Ishikawa (cell line): ENCODE results near the gene BMPR1A.
A peak's percentile ranks its signal among the peaks of the same experiment; 100 is the strongest.

Experiments used
- CEBPB ChIP-seq: IDR thresholded peaks from 2 replicates; pipeline ENCODE4 v1.6.1; 2012
- CREB1 ChIP-seq: IDR thresholded peaks from 2 replicates; pipeline ENCODE4 v1.6.1; 2012; ENCODE audit warnings: low read depth
- EGR1 ChIP-seq: IDR thresholded peaks from 2 replicates; pipeline ENCODE4 v1.6.1; 2012
- EP300 ChIP-seq: IDR thresholded peaks from 2 replicates; pipeline ENCODE4 v1.6.1; 2012; ENCODE audit warnings: borderline replicate concordance
- MAX ChIP-seq: IDR thresholded peaks from 2 replicates; pipeline ENCODE4 v1.6.1; 2012
- RAD21 ChIP-seq: IDR thresholded peaks from 2 replicates; pipeline ENCODE4 v1.6.1; 2012; ENCODE audit warnings: low read depth
- TAF1 ChIP-seq: IDR thresholded peaks from 2 replicates; pipeline ENCODE4 v1.6.1; 2012; ENCODE audit warnings: low read depth, mild to moderate bottlenecking
- TCF12 ChIP-seq: IDR thresholded peaks from 2 replicates; pipeline ENCODE4 v1.6.1; 2012; ENCODE audit warnings: low read depth
- USF1 ChIP-seq: IDR thresholded peaks from 2 replicates; pipeline ENCODE4 v1.6.1; 2012
- YY1 ChIP-seq: IDR thresholded peaks from 2 replicates; pipeline ENCODE4 v1.6.1; 2012; ENCODE audit warnings: low read depth
- ZBTB7A ChIP-seq: IDR thresholded peaks from 2 replicates; pipeline ENCODE4 v1.6.1; 2012; ENCODE audit warnings: low read depth
- TF ChIP-seq, protein P1 (sequence below): IDR thresholded peaks from 2 replicates; pipeline ENCODE4 v1.6.1; 2012; ENCODE audit warnings: low read depth, mild to moderate bottlenecking

DNA sequence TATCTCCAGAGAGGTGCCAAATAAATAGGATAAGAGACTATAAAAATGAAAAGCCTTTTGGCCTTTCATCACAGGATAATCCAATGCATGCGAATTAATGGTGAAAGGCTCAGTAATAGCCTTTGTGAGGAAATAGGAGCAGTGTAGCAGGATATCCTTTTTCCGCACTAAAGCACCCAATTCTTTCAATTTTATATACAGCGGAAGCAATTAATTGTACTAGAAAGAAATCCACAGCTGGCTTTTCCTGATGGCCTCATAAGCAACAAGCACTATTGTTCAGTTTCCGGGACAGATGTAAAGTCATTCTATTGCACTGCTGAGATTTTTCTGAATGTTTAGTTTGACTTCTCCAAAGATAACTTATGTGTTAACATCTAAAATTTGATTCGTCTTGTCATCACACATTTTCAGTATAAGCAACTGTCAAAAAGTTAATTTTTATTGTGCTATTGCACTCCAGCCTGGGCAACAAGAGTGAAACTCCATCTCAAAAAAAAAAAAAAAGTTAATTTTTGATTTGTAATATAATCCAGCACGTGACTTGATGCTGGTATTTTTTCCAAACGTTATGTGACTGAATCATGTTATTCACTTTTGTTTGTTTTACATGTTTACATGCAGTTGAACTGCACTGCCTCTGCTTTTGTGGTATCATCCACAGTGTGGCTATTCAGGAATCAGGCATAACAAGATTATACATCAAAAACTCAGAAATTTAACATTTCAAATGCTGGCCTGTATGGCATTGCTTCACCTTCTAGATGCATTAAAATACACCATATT lies 8.4 kb upstream of the BMPR1A start:
- TF ChIP-seq RAD21 (no peak), TAF1 (no peak), ZBTB7A (no peak), YY1 (no peak), TCF12 (no peak), CREB1 (no peak), MAX (no peak), EP300 (no peak), CEBPB (no peak), EGR1 (no peak), USF1 (peak; percentile 59)
- TF ChIP-seq, protein P1, sequence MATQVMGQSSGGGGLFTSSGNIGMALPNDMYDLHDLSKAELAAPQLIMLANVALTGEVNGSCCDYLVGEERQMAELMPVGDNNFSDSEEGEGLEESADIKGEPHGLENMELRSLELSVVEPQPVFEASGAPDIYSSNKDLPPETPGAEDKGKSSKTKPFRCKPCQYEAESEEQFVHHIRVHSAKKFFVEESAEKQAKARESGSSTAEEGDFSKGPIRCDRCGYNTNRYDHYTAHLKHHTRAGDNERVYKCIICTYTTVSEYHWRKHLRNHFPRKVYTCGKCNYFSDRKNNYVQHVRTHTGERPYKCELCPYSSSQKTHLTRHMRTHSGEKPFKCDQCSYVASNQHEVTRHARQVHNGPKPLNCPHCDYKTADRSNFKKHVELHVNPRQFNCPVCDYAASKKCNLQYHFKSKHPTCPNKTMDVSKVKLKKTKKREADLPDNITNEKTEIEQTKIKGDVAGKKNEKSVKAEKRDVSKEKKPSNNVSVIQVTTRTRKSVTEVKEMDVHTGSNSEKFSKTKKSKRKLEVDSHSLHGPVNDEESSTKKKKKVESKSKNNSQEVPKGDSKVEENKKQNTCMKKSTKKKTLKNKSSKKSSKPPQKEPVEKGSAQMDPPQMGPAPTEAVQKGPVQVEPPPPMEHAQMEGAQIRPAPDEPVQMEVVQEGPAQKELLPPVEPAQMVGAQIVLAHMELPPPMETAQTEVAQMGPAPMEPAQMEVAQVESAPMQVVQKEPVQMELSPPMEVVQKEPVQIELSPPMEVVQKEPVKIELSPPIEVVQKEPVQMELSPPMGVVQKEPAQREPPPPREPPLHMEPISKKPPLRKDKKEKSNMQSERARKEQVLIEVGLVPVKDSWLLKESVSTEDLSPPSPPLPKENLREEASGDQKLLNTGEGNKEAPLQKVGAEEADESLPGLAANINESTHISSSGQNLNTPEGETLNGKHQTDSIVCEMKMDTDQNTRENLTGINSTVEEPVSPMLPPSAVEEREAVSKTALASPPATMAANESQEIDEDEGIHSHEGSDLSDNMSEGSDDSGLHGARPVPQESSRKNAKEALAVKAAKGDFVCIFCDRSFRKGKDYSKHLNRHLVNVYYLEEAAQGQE, result no peak
